SHP77 (cell line): ENCODE measurements around the gene USP46.

Experiments used
- DNase-seq, 2 experiments: peaks; one replicate each; lab custom pipeline; 2025; lab: John Stamatoyannopoulos, UW

The USP46 gene

GRCh38 chr4:52617336-52618020, 41.6 kb downstream of the USP46 start:
- DNase-seq = no peak

GRCh38 chr4:52614241-52614640, 44.9 kb downstream of the USP46 start:
- no peak for DNase-seq

- no peak for DNase-seq
Observed at GRCh38 chr4:52612341-52612740, 46.8 kb downstream of the USP46 start.

GRCh38 chr4:52611030-52611555, 48.0 kb downstream of the USP46 start:
- DNase-seq = no peak

- DNase-seq = no peak
Observed at GRCh38 chr4:52606726-52607125, 52.4 kb downstream of the USP46 start.

- DNase-seq = no peak
Observed at GRCh38 chr4:52606040-52606439, 53.1 kb downstream of the USP46 start.

GRCh38 chr4:52604215-52604614, 54.9 kb downstream of the USP46 start:
- DNase-seq = no peak

- DNase-seq = no peak
Observed at GRCh38 chr4:52600275-52600674, 58.8 kb downstream of the USP46 start.

- DNase-seq = no peak
Observed at GRCh38 chr4:52595001-52595400, 64.1 kb downstream of the USP46 start.

- no peak for DNase-seq
Observed at GRCh38 chr4:52592287-52592686, 66.8 kb downstream of the USP46 start.

- DNase-seq = no peak
Observed at GRCh38 chr4:52588771-52589591, 70.1 kb downstream of the USP46 start.

GRCh38 chr4:52588097-52588496, 71.0 kb downstream of the USP46 start:
- peak; percentile 28 to 42 for DNase-seq

- no peak for DNase-seq
Observed at GRCh38 chr4:52586069-52586468, 73.0 kb downstream of the USP46 start.

- DNase-seq = no peak
Observed at GRCh38 chr4:52585379-52585778, 73.7 kb downstream of the USP46 start.

- no peak for DNase-seq
Observed at GRCh38 chr4:52579602-52580272, 79.4 kb downstream of the USP46 start.

- DNase-seq = no peak
Observed at GRCh38 chr4:52578951-52579350, 80.2 kb downstream of the USP46 start.

GRCh38 chr4:52577624-52577962, 81.5 kb downstream of the USP46 start:
- no peak for DNase-seq

GRCh38 chr4:52576961-52577623, 82.0 kb downstream of the USP46 start:
- DNase-seq = no peak

GRCh38 chr4:52576326-52576725, 82.8 kb downstream of the USP46 start:
- no peak for DNase-seq

GRCh38 chr4:52575406-52575805, 83.7 kb downstream of the USP46 start:
- no peak for DNase-seq

GRCh38 chr4:52574036-52574435, 85.1 kb downstream of the USP46 start:
- no peak for DNase-seq

- no peak for DNase-seq
Observed at GRCh38 chr4:52573551-52573950, 85.5 kb downstream of the USP46 start.
